ENCODE data around the gene DGKG.

The DGKG gene

GRCh38 chr3:186319945-186320344 is 42.1 kb downstream of the DGKG start:
- TF ChIP-seq SUZ12 (IDR thresholded peaks at IDR 0.05; ENCODE audit: extremely low read depth, insufficient read depth, insufficient read length) (no peak), ZNF274 (IDR thresholded peaks at IDR 0.05; ENCODE audit: low read depth, low read length) (no peak)
- Histone ChIP-seq H3K27me3 (ENCODE audit: insufficient read depth, insufficient read length) (no peaks in the 10 kb centered on the region), H3K4me1 (ENCODE audit: insufficient read depth, insufficient read length) (no peaks in the 10 kb centered on the region), H3K36me3 (ENCODE audit: insufficient read depth, insufficient read length, low read length) (no peaks in the 10 kb centered on the region), H3K9ac (ENCODE audit: insufficient read length, low read depth) (no peak overlapping the region), H3K4me3 (ENCODE audit: insufficient read length, low read depth) (no peak overlapping the region), H3K9me3 (ENCODE audit: insufficient read depth, low read length) (peaks cover 6% of the 10 kb centered on the region; the same call in 1 of the 2 replicates)
- no peak for DNase-seq (ENCODE audit: low read depth, low spot score)

GRCh38 chr3:186318135-186318534 is 43.9 kb downstream of the DGKG start:
- Histone ChIP-seq H3K9me3 (ENCODE audit: insufficient read depth, low read length) (peaks cover 6% of the 10 kb centered on the region; the same call in 1 of the 2 replicates), H3K27me3 (ENCODE audit: insufficient read depth, insufficient read length) (no peaks in the 10 kb centered on the region), H3K4me3 (ENCODE audit: insufficient read length, low read depth) (no peak overlapping the region), H3K36me3 (ENCODE audit: insufficient read depth, insufficient read length, low read length) (no peaks in the 10 kb centered on the region), H3K9ac (ENCODE audit: insufficient read length, low read depth) (no peak overlapping the region), H3K4me1 (ENCODE audit: insufficient read depth, insufficient read length) (no peaks in the 10 kb centered on the region)
- TF ChIP-seq ZNF274 (IDR thresholded peaks at IDR 0.05; ENCODE audit: low read depth, low read length) (no peak), YY1 (IDR thresholded peaks at IDR 0.05; ENCODE audit: insufficient read depth, insufficient read length) (no peak), SUZ12 (IDR thresholded peaks at IDR 0.05; ENCODE audit: extremely low read depth, insufficient read depth, insufficient read length) (no peak)
- DNase-seq (ENCODE audit: low read depth, low spot score), result no peak

- DNase-seq (ENCODE audit: low read depth, low spot score), result no peak
- no peak for TF ChIP-seq YY1 (IDR thresholded peaks at IDR 0.05; ENCODE audit: insufficient read depth, insufficient read length)
- no peak for TF ChIP-seq SUZ12 (IDR thresholded peaks at IDR 0.05; ENCODE audit: extremely low read depth, insufficient read depth, insufficient read length)
- no peak for TF ChIP-seq ZNF274 (IDR thresholded peaks at IDR 0.05; ENCODE audit: low read depth, low read length)
- no peaks in the 10 kb centered on the region for H3K36me3 ChIP-seq (ENCODE audit: insufficient read depth, insufficient read length, low read length)
- no peaks in the 10 kb centered on the region for H3K27me3 ChIP-seq (ENCODE audit: insufficient read depth, insufficient read length)
- no peaks in the 10 kb centered on the region for H3K4me1 ChIP-seq (ENCODE audit: insufficient read depth, insufficient read length)
- H3K4me3 ChIP-seq (ENCODE audit: insufficient read length, low read depth), result no peak overlapping the region
- peaks cover 6% of the 10 kb centered on the region; the same call in 1 of the 2 replicates for H3K9me3 ChIP-seq (ENCODE audit: insufficient read depth, low read length)
- no peak overlapping the region for H3K9ac ChIP-seq (ENCODE audit: insufficient read length, low read depth)
Measured at GRCh38 chr3:186317478-186317877, 44.6 kb downstream of the DGKG start.

- Histone ChIP-seq H3K4me1 (ENCODE audit: insufficient read depth, insufficient read length) (no peaks in the 10 kb centered on the region), H3K27me3 (ENCODE audit: insufficient read depth, insufficient read length) (no peaks in the 10 kb centered on the region), H3K9me3 (ENCODE audit: insufficient read depth, low read length) (peaks cover 6% of the 10 kb centered on the region; the same call in 1 of the 2 replicates), H3K9ac (ENCODE audit: insufficient read length, low read depth) (no peak overlapping the region), H3K36me3 (ENCODE audit: insufficient read depth, insufficient read length, low read length) (no peaks in the 10 kb centered on the region), H3K4me3 (ENCODE audit: insufficient read length, low read depth) (no peak overlapping the region)
- no peak for DNase-seq (ENCODE audit: low read depth, low spot score)
- no peak for TF ChIP-seq YY1 (IDR thresholded peaks at IDR 0.05; ENCODE audit: insufficient read depth, insufficient read length)
- no peak for TF ChIP-seq ZNF274 (IDR thresholded peaks at IDR 0.05; ENCODE audit: low read depth, low read length)
- no peak for TF ChIP-seq SUZ12 (IDR thresholded peaks at IDR 0.05; ENCODE audit: extremely low read depth, insufficient read depth, insufficient read length)
Measured at GRCh38 chr3:186316666-186317260, 45.3 kb downstream of the DGKG start.

GRCh38 chr3:186315581-186316354 is 46.3 kb downstream of the DGKG start:
- H3K9me3 ChIP-seq (ENCODE audit: insufficient read depth, low read length), result 0 out of 2 replicates have a peak, but pooled peaks cover 6% of the 10 kb centered on the region
- no peak for TF ChIP-seq ZNF274 (IDR thresholded peaks at IDR 0.05; ENCODE audit: low read depth, low read length)
- no peak for TF ChIP-seq YY1 (IDR thresholded peaks at IDR 0.05; ENCODE audit: insufficient read depth, insufficient read length)
- TF ChIP-seq SUZ12 (IDR thresholded peaks at IDR 0.05; ENCODE audit: extremely low read depth, insufficient read depth, insufficient read length), result no peak
- no peak overlapping the region for H3K9ac ChIP-seq (ENCODE audit: insufficient read length, low read depth)
- H3K36me3 ChIP-seq (ENCODE audit: insufficient read depth, insufficient read length, low read length), result no peaks in the 10 kb centered on the region
- H3K4me1 ChIP-seq (ENCODE audit: insufficient read depth, insufficient read length), result no peaks in the 10 kb centered on the region
- H3K4me3 ChIP-seq (ENCODE audit: insufficient read length, low read depth), result no peak overlapping the region
- no peak for DNase-seq (ENCODE audit: low read depth, low spot score)
- no peaks in the 10 kb centered on the region for H3K27me3 ChIP-seq (ENCODE audit: insufficient read depth, insufficient read length)

- Histone ChIP-seq H3K9me3 (ENCODE audit: insufficient read depth, low read length) (0 out of 2 replicates have a peak, but pooled peaks cover 6% of the 10 kb centered on the region), H3K27me3 (ENCODE audit: insufficient read depth, insufficient read length) (no peaks in the 10 kb centered on the region), H3K36me3 (ENCODE audit: insufficient read depth, insufficient read length, low read length) (no peaks in the 10 kb centered on the region), H3K4me1 (ENCODE audit: insufficient read depth, insufficient read length) (no peaks in the 10 kb centered on the region), H3K9ac (ENCODE audit: insufficient read length, low read depth) (no peak overlapping the region), H3K4me3 (ENCODE audit: insufficient read length, low read depth) (no peak overlapping the region)
- no peak for TF ChIP-seq ZNF274 (IDR thresholded peaks at IDR 0.05; ENCODE audit: low read depth, low read length)
- TF ChIP-seq YY1 (IDR thresholded peaks at IDR 0.05; ENCODE audit: insufficient read depth, insufficient read length), result no peak
- TF ChIP-seq SUZ12 (IDR thresholded peaks at IDR 0.05; ENCODE audit: extremely low read depth, insufficient read depth, insufficient read length), result no peak
- DNase-seq (ENCODE audit: low read depth, low spot score), result no peak
Measured at GRCh38 chr3:186314896-186315295, 47.1 kb downstream of the DGKG start.

GRCh38 chr3:186311441-186311840 is 50.6 kb downstream of the DGKG start:
- Histone ChIP-seq H3K4me3 (ENCODE audit: insufficient read length, low read depth) (no peak overlapping the region), H3K36me3 (ENCODE audit: insufficient read depth, insufficient read length, low read length) (no peaks in the 10 kb centered on the region), H3K27me3 (ENCODE audit: insufficient read depth, insufficient read length) (no peaks in the 10 kb centered on the region), H3K9ac (ENCODE audit: insufficient read length, low read depth) (no peak overlapping the region), H3K4me1 (ENCODE audit: insufficient read depth, insufficient read length) (no peaks in the 10 kb centered on the region), H3K9me3 (ENCODE audit: insufficient read depth, low read length) (0 out of 2 replicates have a peak, but pooled peaks cover 4% of the 10 kb centered on the region)
- DNase-seq (ENCODE audit: low read depth, low spot score), result no peak
- TF ChIP-seq SUZ12 (IDR thresholded peaks at IDR 0.05; ENCODE audit: extremely low read depth, insufficient read depth, insufficient read length) (no peak), YY1 (IDR thresholded peaks at IDR 0.05; ENCODE audit: insufficient read depth, insufficient read length) (no peak), ZNF274 (IDR thresholded peaks at IDR 0.05; ENCODE audit: low read depth, low read length) (no peak)

Measured in NT2/D1 (cell line).